ENCODE data around the gene SFXN5.

GRCh38 chr2:73031725-73032701 lies 39.5 kb downstream of the SFXN5 start:
- TF ChIP-seq CTCF (IDR thresholded peaks at IDR 0.05; ENCODE audit: insufficient read depth, low read depth, low read length) (no peak), EZH2 (IDR thresholded peaks at IDR 0.05; ENCODE audit: insufficient read depth, low read length) (no peak)
